T-cell (primary cell): ENCODE data around the gene PELI3. TPM values are rescaled to one million over a fixed set of nuclear protein-coding genes. Genes with fewer than 3 reads are reported as not detected.

Experiments used
- ATAC-seq, 4 experiments: fragments of 200-7000 bp in 3 of 4; fragments of 150-1000 bp in 1 of 4; cut with Tn5 transposase; replicated peaks in 1 of 4; 1 replicate in 3 of 4; 2 replicates in 1 of 4; pipeline ENCODE4 v1.10.0; 2021; ENCODE audit warnings: moderate library complexity in 3 of 4, mild to moderate bottlenecking in 2 of 4, moderate number of reproducible peaks in 1 of 4
- CTCF ChIA-PET, 2 donors: fragments of 300-600 bp; sonication (Branson Sonifier 250); formaldehyde crosslinking; loops; one replicate each; lab custom pipeline; 2022; ENCODE audit warnings: antibody characterized with exemption in 2 of 2; lab: Charles Lee
- POLR2A ChIA-PET, 2 donors: fragments of 300-600 bp; sonication (Branson Sonifier 250); formaldehyde crosslinking; loops; one replicate each; lab custom pipeline; 2022; ENCODE audit warnings: antibody characterized with exemption in 2 of 2; lab: Charles Lee
- DNase-seq, 35 experiments: peaks; one replicate each; pipeline versions ENCODE4 v3.0.0 to v3.0.0-alpha.2; 2013 to 2023
- H3K27ac ChIP-seq: one replicate; pipeline ENCODE4 v1.5.1; 2013; ENCODE audit warnings: low read length
- H3K27me3 ChIP-seq, 2 experiments: replicated peaks in 1 of 2; 1 replicate in 1 of 2; 2 replicates in 1 of 2; pipeline versions ENCODE4 v1.6.1 to v1.7.0; 2013; ENCODE audit warnings: low read length in 1 of 2, mixed read lengths in 1 of 2; ENCODE audit not compliant: control insufficient read depth in 2 of 2, insufficient read depth in 2 of 2; ENCODE audit errors: extremely low read depth in 1 of 2
- H3K36me3 ChIP-seq, 2 donors: 1 replicate in 1 of 2; 2 replicates in 1 of 2; pipeline versions ENCODE4 v1.6.1 to v1.7.0; 2013; ENCODE audit warnings: low read length in 1 of 2; ENCODE audit not compliant: control insufficient read depth in 2 of 2, insufficient read depth in 1 of 2; ENCODE audit errors: extremely low read depth in 1 of 2
- H3K4me1 ChIP-seq, 2 experiments: 1 replicate in 1 of 2; 2 replicates in 1 of 2; pipeline versions ENCODE4 v1.6.1 to v1.7.0; 2013; ENCODE audit warnings: low read length in 2 of 2, mixed read lengths in 1 of 2; ENCODE audit not compliant: insufficient read depth in 2 of 2, control insufficient read depth in 1 of 2; ENCODE audit errors: extremely low read depth in 1 of 2
- H3K4me3 ChIP-seq, 2 donors: 1 replicate in 1 of 2; 2 replicates in 1 of 2; pipeline versions ENCODE4 v1.5.1 to v1.7.0; 2013; ENCODE audit warnings: mild to moderate bottlenecking in 2 of 2, low read length in 1 of 2, moderate library complexity in 1 of 2; ENCODE audit not compliant: control insufficient read depth in 1 of 2; ENCODE audit errors: extremely low read depth in 1 of 2
- H3K9me3 ChIP-seq: 2 replicates; pipeline ENCODE4 v1.7.0; 2013
- H3K27ac Mint-ChIP-seq, 2 donors: one replicate each; pipeline ENCODE4 v1.8.0; 2020 to 2021; ENCODE audit warnings: mild to moderate bottlenecking in 2 of 2, mixed read lengths in 2 of 2
- H3K27me3 Mint-ChIP-seq, 2 donors: one replicate each; pipeline ENCODE4 v1.8.0; 2021 to 2022; ENCODE audit warnings: mixed read lengths in 2 of 2
- H3K36me3 Mint-ChIP-seq: one replicate; pipeline ENCODE4 v1.8.0; 2021; ENCODE audit warnings: mixed read lengths
- H3K4me1 Mint-ChIP-seq, 3 donors: one replicate each; pipeline ENCODE4 v1.8.0; 2020 to 2022; ENCODE audit warnings: mixed read lengths in 3 of 3, mild to moderate bottlenecking in 1 of 3
- H3K4me3 Mint-ChIP-seq, 3 donors: one replicate each; pipeline ENCODE4 v1.8.0; 2020 to 2022; ENCODE audit warnings: mild to moderate bottlenecking in 3 of 3, mixed read lengths in 3 of 3, moderate library complexity in 3 of 3
- H3K9me3 Mint-ChIP-seq, 3 donors: one replicate each; pipeline ENCODE4 v1.8.0; 2020 to 2022; ENCODE audit warnings: mixed read lengths in 3 of 3
- WGBS: methylation state at CpG from one replicate; pipeline ENCODE4 v1.1.5; 2013; ENCODE audit warnings: missing lambda C conversion rate; ENCODE audit not compliant: insufficient coverage; 5-methylcytosine and 5-hydroxymethylcytosine counted together
- total RNA-seq, 35 experiments: library from RNA in 6 of 35; stranded (reverse) in 6 of 35; fragments of 120-200 nt in 1 of 35; gene quantifications; one replicate each; pipeline versions ENCODE4 v1.2.1 to v1.2.4 and lab custom pipeline; 2013 to 2026

PELI3 gene
- total RNA-seq, 5 donors from 2014 or later (not counting 1 experiment from before 2014, with no cell fraction given), result 12.9 to 22.0 (median 13.8) TPM

DNA sequence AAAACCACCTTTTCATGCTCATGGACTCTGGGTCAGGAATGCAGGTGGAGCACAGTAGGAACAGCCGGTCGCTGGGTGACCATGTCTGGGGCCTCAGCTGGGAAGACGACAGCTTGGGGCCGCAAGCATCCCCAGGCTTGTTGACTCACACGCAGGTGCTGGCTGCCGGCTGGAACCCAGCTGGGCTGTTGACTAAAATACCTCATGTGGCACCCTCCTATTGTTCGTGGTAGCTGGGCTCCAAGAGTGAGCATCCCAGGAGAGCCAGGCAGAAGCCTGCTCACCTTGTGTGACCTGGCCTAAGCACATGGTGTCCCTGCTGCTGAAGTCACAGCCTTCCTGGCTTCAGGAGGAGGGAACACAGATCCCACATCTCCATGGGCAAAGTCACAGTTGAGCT, 22.9 kb downstream of the PELI3 start:
- ATAC-seq (no peak), DNase-seq (no peak)
- ChIA-PET POLR2A (interaction anchor here in 1 of 2 donors (0.5 kb wide), 1 partner anchor 169 kb away, joined by 3 read pairs; no protein-coding TSS in a partner anchor), CTCF (interaction anchor here in 1 of 2 donors (0.7 kb wide), 1 partner anchor 706 kb away, joined by 5 read pairs; no protein-coding TSS in a partner anchor)
- peaks cover 34% of the 10 kb centered on the region for H3K36me3 Mint-ChIP-seq
- peaks cover 15 to 57% of the 10 kb centered on the region in 2 donors for H3K36me3 ChIP-seq
- H3K4me1 Mint-ChIP-seq, result no peaks in the 10 kb centered on the region
- no peak overlapping the region for H3K27ac ChIP-seq
- no peaks in the 10 kb centered on the region for H3K27me3 ChIP-seq
- H3K4me3 Mint-ChIP-seq, result no peak overlapping the region
- no peaks in the 10 kb centered on the region for H3K4me1 ChIP-seq
- no peak overlapping the region for H3K4me3 ChIP-seq
- 98% methylated on average over 7 of the region's 7 CpGs for WGBS
- no peak overlapping the region for H3K27ac Mint-ChIP-seq
- no peaks in the 10 kb centered on the region for H3K9me3 Mint-ChIP-seq
- H3K27me3 Mint-ChIP-seq, result no peaks in the 10 kb centered on the region
- H3K9me3 ChIP-seq, result no peaks in the 10 kb centered on the region

GRCh38 chr11:66491315-66491935, 24.7 kb downstream of the PELI3 start:
- ChIA-PET CTCF (interaction anchor here (0.5 to 0.7 kb wide), 3 partner anchors 12 to 163 kb away, joined by 3 to 13 read pairs (median 3); no protein-coding TSS in a partner anchor), POLR2A (no interaction called here)
- H3K9me3 ChIP-seq, result no peaks in the 10 kb centered on the region
- Mint-ChIP-seq H3K36me3 (peaks cover 32% of the 10 kb centered on the region), H3K27ac (no peak overlapping the region), H3K9me3 (no peaks in the 10 kb centered on the region), H3K27me3 (no peaks in the 10 kb centered on the region), H3K4me1 (no peaks in the 10 kb centered on the region), H3K4me3 (no peak overlapping the region)
- no peak overlapping the region for H3K27ac ChIP-seq
- DNase-seq (no peak), ATAC-seq (no peak)
- WGBS, result 94% methylated on average over 11 of the region's 20 CpGs
- H3K36me3 ChIP-seq, result peaks cover 15 to 59% of the 10 kb centered on the region in 2 donors
- no peaks in the 10 kb centered on the region for H3K27me3 ChIP-seq
- H3K4me1 ChIP-seq, result no peaks in the 10 kb centered on the region
- H3K4me3 ChIP-seq, result no peak overlapping the region

DNA sequence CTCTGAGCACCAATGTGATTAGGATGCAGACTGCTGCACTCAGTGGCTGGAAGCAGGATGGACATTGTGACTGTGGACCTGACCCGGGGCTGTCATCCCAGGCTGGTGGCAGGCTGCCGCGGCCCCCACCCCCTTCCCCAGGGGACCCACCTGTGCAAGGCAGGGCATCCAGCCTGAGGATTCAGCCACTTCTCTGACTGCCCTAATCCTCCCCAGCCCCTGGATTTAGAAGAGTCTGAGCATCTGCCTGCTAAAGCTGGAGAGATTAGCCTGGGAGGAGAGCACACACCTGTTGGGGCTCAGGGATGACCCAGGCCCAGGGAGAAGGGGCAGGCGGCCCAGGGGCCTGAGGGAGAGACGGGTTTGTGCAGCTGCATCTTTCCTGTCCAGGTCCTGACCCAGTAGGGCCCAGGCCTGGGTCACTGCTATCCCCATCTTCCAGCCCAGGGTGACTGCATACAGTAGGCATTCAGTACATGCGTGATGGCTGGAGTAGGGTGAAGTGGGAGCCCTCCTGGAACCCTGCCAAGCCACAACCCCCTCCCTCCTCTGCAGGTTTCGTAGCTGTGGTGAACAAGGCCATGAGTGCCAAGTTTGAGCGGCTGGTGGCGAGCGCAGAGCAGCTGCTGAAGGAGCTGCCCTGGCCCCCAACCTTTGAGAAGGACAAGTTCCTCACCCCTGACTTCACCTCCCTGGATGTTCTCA, 25.6 kb downstream of the PELI3 start:
- 92% methylated on average over 8 of the region's 10 CpGs for WGBS
- Mint-ChIP-seq H3K36me3 (peaks cover 36% of the 10 kb centered on the region), H3K9me3 (no peaks in the 10 kb centered on the region), H3K27ac (no peak overlapping the region), H3K27me3 (no peaks in the 10 kb centered on the region), H3K4me3 (no peak overlapping the region), H3K4me1 (no peaks in the 10 kb centered on the region)
- H3K4me1 ChIP-seq, result no peaks in the 10 kb centered on the region
- ChIA-PET CTCF (interaction anchor here (0.5 to 0.6 kb wide), 3 partner anchors 13 to 1180 kb away, joined by 3 to 13 read pairs (median 5); no protein-coding TSS in a partner anchor), POLR2A (no interaction called here)
- no peaks in the 10 kb centered on the region for H3K9me3 ChIP-seq
- no peak overlapping the region for H3K4me3 ChIP-seq
- no peak for DNase-seq
- no peak overlapping the region for H3K27ac ChIP-seq
- ATAC-seq, result no peak
- no peaks in the 10 kb centered on the region for H3K27me3 ChIP-seq
- peaks cover 20 to 55% of the 10 kb centered on the region in 2 donors for H3K36me3 ChIP-seq

- Mint-ChIP-seq H3K27me3 (no peaks in the 10 kb centered on the region), H3K9me3 (no peaks in the 10 kb centered on the region), H3K27ac (no peak overlapping the region), H3K36me3 (peaks cover 34% of the 10 kb centered on the region), H3K4me3 (no peak overlapping the region), H3K4me1 (no peaks in the 10 kb centered on the region)
- Histone ChIP-seq H3K4me1 (no peaks in the 10 kb centered on the region), H3K27ac (no peak overlapping the region), H3K4me3 (no peak overlapping the region), H3K27me3 (no peaks in the 10 kb centered on the region), H3K9me3 (no peaks in the 10 kb centered on the region), H3K36me3 (peaks cover 19 to 51% of the 10 kb centered on the region in 2 donors)
- no peak for ATAC-seq
- no peak for DNase-seq
- CTCF ChIA-PET, result interaction anchor here (0.5 to 0.6 kb wide), 2 partner anchors 12 to 1181 kb away, joined by 3 to 5 read pairs; no protein-coding TSS in a partner anchor
- POLR2A ChIA-PET, result interaction anchor here in 1 of 2 donors (0.5 kb wide), 1 partner anchor 24 kb away, joined by 3 read pairs; no protein-coding TSS in a partner anchor
- WGBS, result 93% methylated on average over 6 of the region's 10 CpGs
These were observed 26.4 kb downstream of the PELI3 start for GRCh38 chr11:66493130-66493529.

GRCh38 chr11:66494458-66494857, 27.8 kb downstream of the PELI3 start:
- POLR2A ChIA-PET, result no interaction called here
- Histone ChIP-seq H3K36me3 (peaks cover 14 to 49% of the 10 kb centered on the region in 2 donors), H3K27ac (no peak overlapping the region), H3K4me3 (no peak overlapping the region), H3K27me3 (no peaks in the 10 kb centered on the region), H3K4me1 (no peaks in the 10 kb centered on the region), H3K9me3 (no peaks in the 10 kb centered on the region)
- Mint-ChIP-seq H3K36me3 (peaks cover 23% of the 10 kb centered on the region), H3K27me3 (no peaks in the 10 kb centered on the region), H3K9me3 (no peaks in the 10 kb centered on the region), H3K4me1 (no peaks in the 10 kb centered on the region), H3K27ac (no peak overlapping the region), H3K4me3 (no peak overlapping the region)
- WGBS, result 100% methylated on average over 4 of the region's 7 CpGs
- DNase-seq (no peak), ATAC-seq (no peak)
- CTCF ChIA-PET, result no interaction called here

DNA sequence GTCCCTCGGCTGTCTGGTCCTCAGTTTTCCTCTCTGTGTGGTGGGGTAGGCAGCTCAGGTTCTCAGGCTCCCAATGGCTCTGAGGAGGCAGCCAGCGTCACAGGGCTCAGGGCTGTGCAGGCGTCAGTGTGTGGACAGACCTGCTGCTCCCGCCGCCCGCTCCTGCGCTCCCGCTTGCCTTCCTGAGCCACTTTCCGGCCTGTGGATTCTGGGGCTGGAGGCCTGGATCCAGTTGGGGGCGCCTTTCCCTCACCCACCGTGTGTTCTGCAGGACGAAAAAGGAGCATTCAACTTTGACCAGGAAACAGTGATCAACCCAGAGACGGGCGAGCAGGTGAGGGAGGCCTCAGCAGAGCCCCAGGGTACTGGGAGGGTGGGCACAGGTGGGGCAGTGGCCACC, 28.2 kb downstream of the PELI3 start:
- POLR2A ChIA-PET, result no interaction called here
- 94% methylated on average over 13 of the region's 14 CpGs for WGBS
- CTCF ChIA-PET, result no interaction called here
- Histone ChIP-seq H3K4me3 (no peak overlapping the region), H3K36me3 (peaks cover 14 to 45% of the 10 kb centered on the region in 2 donors), H3K27me3 (no peaks in the 10 kb centered on the region), H3K4me1 (no peaks in the 10 kb centered on the region), H3K27ac (no peak overlapping the region), H3K9me3 (no peaks in the 10 kb centered on the region)
- ATAC-seq (no peak), DNase-seq (no peak)
- Mint-ChIP-seq H3K36me3 (peaks cover 25% of the 10 kb centered on the region), H3K4me3 (no peak overlapping the region), H3K27ac (no peak overlapping the region), H3K9me3 (no peaks in the 10 kb centered on the region), H3K4me1 (no peaks in the 10 kb centered on the region), H3K27me3 (no peaks in the 10 kb centered on the region)
